ENCODE measurements around the gene PLA2G4E.

Gene PLA2G4E

DNA sequence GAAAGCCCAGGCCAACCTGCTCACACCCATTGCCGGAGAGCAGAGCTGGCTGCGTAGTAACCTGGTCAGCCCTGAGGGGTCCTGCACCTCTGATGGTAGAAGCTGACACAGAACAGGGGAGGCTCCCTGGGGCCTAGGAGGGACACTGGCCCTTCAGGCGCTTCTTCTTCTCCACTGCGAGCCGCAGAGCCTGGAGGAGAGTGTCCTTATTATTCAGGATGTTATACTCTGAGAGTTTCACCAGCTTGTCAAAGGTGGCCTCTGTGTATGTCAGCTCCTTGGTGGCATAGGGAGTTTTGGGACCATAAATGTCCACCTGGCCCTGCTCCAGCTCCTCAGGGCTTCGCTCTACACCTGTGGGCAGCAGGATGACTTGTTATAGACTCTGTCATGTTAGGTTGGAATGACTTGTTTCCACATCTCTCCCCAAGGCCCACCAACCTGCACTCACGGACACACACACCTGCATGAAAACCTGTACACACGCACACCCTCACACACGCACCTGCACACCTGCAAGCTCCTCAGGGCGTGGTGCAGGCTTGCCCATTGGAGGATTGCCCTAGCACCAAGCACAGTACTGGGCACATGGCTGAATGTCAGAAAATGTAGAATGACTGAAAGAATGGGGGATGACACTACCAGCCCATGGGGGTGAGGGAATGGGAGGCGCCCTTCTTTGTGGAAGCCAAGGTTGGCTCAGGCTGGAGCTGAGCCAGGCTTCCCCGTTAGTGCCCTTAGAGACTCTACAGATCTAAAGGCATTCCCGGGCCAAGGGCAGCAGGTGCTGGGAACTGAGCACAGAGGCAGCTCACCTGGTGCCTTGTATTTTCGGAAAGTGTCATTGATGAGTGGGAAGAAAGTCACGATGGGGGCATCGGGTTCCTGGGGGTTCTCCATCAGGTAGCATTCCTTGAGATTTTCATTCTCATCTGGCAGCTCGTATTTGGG is 36.9 kb downstream of the PLA2G4E start:
- Histone ChIP-seq H3K9me3 (ENCODE audit: control insufficient read depth, insufficient read depth, low read length) (no peaks in the 10 kb centered on the region), H3K36me3 (ENCODE audit: control insufficient read depth, insufficient read depth, low read length) (no peaks in the 10 kb centered on the region), H3K27me3 (ENCODE audit: control insufficient read depth, insufficient read depth, low read length) (no peaks in the 10 kb centered on the region), H3K4me1 (ENCODE audit: control insufficient read depth, insufficient read depth, low read length) (peaks cover 1% of the 10 kb centered on the region; the same call in 1 of the 2 replicates), H3K27ac (ENCODE audit: low read length) (no peak overlapping the region), H3K4me3 (ENCODE audit: low read length) (no peak overlapping the region)
- no CpG with 5 or more reads among the region's 17 CpGs for WGBS (ENCODE audit: insufficient coverage, insufficient read length)
- no peak for DNase-seq (ENCODE audit: low read depth, low spot score)

DNA sequence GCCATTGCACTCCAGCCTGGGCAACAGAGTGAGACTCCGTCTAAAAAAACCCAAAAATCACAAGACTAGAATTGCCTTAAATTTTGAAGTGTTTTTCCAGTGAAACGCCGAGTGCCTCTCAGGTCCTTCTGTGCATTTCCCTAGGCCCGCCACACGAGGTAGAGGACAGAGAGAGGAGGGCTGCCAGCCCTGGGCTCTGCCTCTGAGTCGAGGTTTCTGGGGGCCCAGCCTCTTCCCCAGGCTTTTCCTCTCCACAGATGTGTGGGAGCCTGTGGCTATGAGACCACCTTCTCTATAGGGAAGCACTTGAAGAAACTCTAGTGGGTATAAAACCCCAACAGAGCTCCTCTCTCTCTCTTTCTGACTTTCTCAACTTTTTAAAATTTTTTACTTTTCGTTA is 37.6 kb downstream of the PLA2G4E start:
- WGBS (ENCODE audit: insufficient coverage, insufficient read length), result no CpG with 5 or more reads among the region's 7 CpGs
- H3K4me1 ChIP-seq (ENCODE audit: control insufficient read depth, insufficient read depth, low read length), result peaks cover 1% of the 10 kb centered on the region; the same call in 1 of the 2 replicates
- H3K27me3 ChIP-seq (ENCODE audit: control insufficient read depth, insufficient read depth, low read length), result no peaks in the 10 kb centered on the region
- no peak overlapping the region for H3K4me3 ChIP-seq (ENCODE audit: low read length)
- H3K9me3 ChIP-seq (ENCODE audit: control insufficient read depth, insufficient read depth, low read length), result no peaks in the 10 kb centered on the region
- no peak for DNase-seq (ENCODE audit: low read depth, low spot score)
- H3K27ac ChIP-seq (ENCODE audit: low read length), result no peak overlapping the region
- H3K36me3 ChIP-seq (ENCODE audit: control insufficient read depth, insufficient read depth, low read length), result no peaks in the 10 kb centered on the region

DNA sequence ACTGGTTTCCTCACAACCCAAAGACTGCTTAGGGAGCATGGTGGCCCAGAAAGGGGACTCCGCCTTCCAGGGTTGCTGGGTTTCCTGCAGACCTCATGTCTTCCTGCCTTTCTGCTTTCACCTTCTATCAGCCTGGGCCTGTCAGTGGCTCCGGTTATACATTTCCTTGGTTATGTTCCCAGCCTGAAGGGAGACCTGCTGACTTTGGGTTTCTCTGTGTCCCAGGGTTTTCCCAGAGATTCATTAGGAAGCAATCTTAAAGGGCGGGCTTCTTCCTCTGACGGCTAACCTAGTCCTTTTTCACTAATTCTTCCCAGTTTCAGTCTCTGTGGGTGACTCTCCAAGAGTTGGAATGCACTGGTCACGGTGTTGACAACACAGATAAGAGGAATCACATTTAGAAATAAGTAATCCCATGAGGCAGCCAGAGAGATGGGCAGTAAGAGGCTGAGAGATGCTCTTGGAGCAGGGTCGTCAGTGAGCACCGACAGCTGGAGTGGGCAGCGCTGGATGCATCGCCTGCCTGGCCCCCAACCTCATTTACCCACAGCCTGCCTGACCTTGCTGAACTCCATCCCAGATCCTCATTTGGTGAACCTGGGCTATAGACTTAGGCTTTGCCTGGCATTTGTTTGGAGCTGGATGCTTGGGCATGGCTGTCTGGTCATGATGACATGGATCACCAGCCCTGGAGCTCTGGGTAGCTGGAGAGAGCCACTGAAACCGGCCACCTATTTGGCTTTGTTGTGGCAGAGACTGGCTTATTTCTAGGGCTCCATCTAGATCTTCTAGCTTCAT is 38.5 kb downstream of the PLA2G4E start:
- Histone ChIP-seq H3K9me3 (ENCODE audit: control insufficient read depth, insufficient read depth, low read length) (no peaks in the 10 kb centered on the region), H3K4me3 (ENCODE audit: low read length) (no peak overlapping the region), H3K27me3 (ENCODE audit: control insufficient read depth, insufficient read depth, low read length) (no peaks in the 10 kb centered on the region), H3K4me1 (ENCODE audit: control insufficient read depth, insufficient read depth, low read length) (peaks cover 1% of the 10 kb centered on the region; the same call in 1 of the 2 replicates), H3K36me3 (ENCODE audit: control insufficient read depth, insufficient read depth, low read length) (no peaks in the 10 kb centered on the region), H3K27ac (ENCODE audit: low read length) (no peak overlapping the region)
- no CpG with 5 or more reads among the region's 10 CpGs for WGBS (ENCODE audit: insufficient coverage, insufficient read length)
- no peak for DNase-seq (ENCODE audit: low read depth, low spot score)

DNA sequence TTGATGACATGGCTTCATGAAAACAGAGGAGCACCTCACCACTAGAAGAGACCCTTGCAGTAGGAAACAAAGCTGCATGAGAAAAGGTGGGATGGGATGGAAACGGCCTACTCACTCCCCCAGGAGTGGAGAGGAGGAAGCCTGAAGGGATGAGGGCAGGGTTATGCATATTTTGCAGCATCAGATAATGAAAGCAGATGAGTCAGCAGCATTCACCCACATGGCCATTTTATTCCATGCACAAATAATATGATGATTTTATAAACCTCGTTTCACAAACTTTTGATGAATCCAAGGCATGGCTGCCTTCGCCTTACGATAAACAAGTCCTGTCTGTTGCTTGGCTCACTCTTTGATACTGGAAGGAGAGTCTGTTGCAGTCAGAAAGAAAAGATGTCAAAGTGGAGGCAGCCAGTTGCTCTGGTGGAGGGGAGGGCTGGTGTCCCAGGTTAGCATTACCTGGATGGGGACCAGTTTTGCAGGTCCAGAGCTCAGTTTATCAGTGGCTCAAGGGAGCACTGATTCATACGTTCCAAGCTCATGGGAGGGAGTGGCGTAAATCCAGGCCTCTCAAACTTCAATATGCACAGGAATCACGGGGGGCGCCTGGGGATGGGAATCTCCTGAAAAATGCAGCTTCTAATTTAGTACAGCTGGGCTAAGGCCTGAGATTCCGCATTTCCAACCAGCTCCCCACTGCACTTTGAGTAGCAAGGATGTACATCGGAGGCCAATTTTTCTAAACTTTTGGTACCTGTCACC is 39.3 kb downstream of the PLA2G4E start:
- DNase-seq (ENCODE audit: low read depth, low spot score), result no peak
- Histone ChIP-seq H3K27ac (ENCODE audit: low read length) (no peak overlapping the region), H3K27me3 (ENCODE audit: control insufficient read depth, insufficient read depth, low read length) (no peaks in the 10 kb centered on the region), H3K4me3 (ENCODE audit: low read length) (no peak overlapping the region), H3K9me3 (ENCODE audit: control insufficient read depth, insufficient read depth, low read length) (no peaks in the 10 kb centered on the region), H3K36me3 (ENCODE audit: control insufficient read depth, insufficient read depth, low read length) (no peaks in the 10 kb centered on the region), H3K4me1 (ENCODE audit: control insufficient read depth, insufficient read depth, low read length) (peaks cover 1% of the 10 kb centered on the region; the same call in 1 of the 2 replicates)
- no CpG with 5 or more reads among the region's 10 CpGs for WGBS (ENCODE audit: insufficient coverage, insufficient read length)

DNA sequence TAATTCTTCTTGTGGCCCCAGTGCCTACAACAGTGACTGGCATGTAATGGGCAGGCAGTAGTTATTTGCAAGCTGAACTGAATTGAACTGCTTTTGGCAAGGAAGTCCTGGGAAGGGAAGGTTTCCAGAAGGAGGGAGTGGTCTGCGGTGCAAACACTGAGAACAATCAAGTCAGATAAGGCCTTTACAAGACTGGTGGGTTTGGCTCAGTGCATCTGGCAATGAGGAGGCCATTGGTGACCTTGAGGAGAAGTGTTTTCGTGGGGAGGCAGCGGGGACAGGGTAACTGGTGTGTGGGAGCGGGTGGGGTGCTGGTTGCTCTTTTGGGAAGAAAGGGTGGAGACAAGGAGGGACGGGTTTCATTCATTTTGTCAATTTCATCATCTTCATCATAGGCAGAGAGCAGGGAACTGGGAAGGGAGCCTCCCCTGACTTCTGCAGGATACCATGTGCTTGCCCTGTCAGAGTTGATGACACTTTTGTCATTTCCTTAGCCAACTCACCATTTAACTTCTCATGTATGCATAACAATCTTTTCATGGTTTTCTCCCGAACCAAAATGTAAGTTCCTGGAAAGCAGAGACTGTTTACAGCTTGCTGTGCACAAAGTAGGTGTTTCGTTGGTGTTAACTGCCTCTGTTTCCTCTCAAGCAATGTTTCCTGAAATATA is 40.1 kb downstream of the PLA2G4E start:
- peaks cover 1% of the 10 kb centered on the region; the same call in 1 of the 2 replicates for H3K4me1 ChIP-seq (ENCODE audit: control insufficient read depth, insufficient read depth, low read length)
- DNase-seq (ENCODE audit: low read depth, low spot score), result no peak
- H3K9me3 ChIP-seq (ENCODE audit: control insufficient read depth, insufficient read depth, low read length), result no peaks in the 10 kb centered on the region
- no peak overlapping the region for H3K27ac ChIP-seq (ENCODE audit: low read length)
- WGBS (ENCODE audit: insufficient coverage, insufficient read length), result no CpG with 5 or more reads among the region's 7 CpGs
- no peaks in the 10 kb centered on the region for H3K36me3 ChIP-seq (ENCODE audit: control insufficient read depth, insufficient read depth, low read length)
- no peaks in the 10 kb centered on the region for H3K27me3 ChIP-seq (ENCODE audit: control insufficient read depth, insufficient read depth, low read length)
- no peak overlapping the region for H3K4me3 ChIP-seq (ENCODE audit: low read length)

DNA sequence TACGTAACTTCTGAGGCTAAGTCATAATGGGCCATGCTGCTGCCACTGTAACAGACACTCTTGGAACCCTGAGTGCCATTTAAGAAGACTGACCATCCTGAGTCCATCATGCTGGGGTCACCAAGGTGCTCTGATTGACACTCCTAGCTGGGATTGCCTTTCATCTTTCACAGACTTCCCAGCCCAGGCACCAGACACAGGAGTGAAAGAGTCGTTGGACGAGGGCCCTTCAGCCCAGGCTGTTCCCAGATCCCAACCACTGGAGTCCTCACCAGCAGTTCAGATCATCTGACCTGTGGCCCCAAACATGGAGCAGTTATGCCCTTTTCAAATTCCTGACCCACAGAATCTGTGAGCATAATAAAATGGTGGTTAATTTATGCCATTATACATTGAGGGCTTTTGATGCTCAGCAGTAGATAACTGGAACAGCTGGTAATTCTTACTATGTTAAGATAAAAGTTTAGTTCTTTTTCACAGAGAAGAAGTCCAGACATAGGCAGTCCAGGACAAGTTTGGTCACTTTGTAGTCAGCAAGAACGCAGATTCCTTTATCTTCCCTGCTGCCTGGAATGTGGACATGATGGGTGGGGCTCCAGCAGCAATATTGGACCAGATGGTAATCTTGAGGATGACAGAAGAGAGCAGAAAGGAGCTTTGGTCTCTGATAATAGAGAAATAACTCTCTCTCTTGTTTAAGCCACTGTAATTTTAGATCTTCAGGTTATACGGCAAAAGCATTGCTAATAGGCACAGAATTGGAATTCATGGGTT is 41.2 kb downstream of the PLA2G4E start:
- no peak for DNase-seq (ENCODE audit: low read depth, low spot score)
- Histone ChIP-seq H3K27ac (ENCODE audit: low read length) (no peak overlapping the region), H3K36me3 (ENCODE audit: control insufficient read depth, insufficient read depth, low read length) (no peaks in the 10 kb centered on the region), H3K27me3 (ENCODE audit: control insufficient read depth, insufficient read depth, low read length) (no peaks in the 10 kb centered on the region), H3K4me3 (ENCODE audit: low read length) (no peak overlapping the region), H3K9me3 (ENCODE audit: control insufficient read depth, insufficient read depth, low read length) (no peaks in the 10 kb centered on the region), H3K4me1 (ENCODE audit: control insufficient read depth, insufficient read depth, low read length) (peaks cover 1% of the 10 kb centered on the region; the same call in 1 of the 2 replicates)
- no CpG with 5 or more reads among the region's 5 CpGs for WGBS (ENCODE audit: insufficient coverage, insufficient read length)

DNA sequence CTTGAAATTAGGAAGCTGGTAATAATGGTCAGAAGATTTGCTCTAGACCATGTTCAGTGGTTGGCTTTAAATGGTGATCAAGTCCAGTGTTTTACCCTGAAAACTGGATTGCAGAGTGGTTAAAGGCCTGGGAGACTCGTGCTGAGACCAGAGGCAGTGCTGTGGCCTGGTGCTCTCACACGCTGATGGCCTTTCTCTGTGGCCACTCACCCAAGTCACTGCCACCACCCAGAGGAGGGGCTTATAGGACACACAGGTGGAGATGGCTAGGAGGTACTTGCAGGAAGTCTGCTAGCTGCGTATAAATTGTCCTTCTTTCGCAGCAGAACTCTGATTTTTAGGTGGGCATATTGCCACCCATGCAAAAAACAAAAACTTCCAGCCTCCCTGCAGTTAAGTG is 42.3 kb downstream of the PLA2G4E start:
- no peak for DNase-seq (ENCODE audit: low read depth, low spot score)
- WGBS (ENCODE audit: insufficient coverage, insufficient read length), result no CpG with 5 or more reads among the region's 4 CpGs
- Histone ChIP-seq H3K36me3 (ENCODE audit: control insufficient read depth, insufficient read depth, low read length) (no peaks in the 10 kb centered on the region), H3K9me3 (ENCODE audit: control insufficient read depth, insufficient read depth, low read length) (no peaks in the 10 kb centered on the region), H3K4me3 (ENCODE audit: low read length) (no peak overlapping the region), H3K27me3 (ENCODE audit: control insufficient read depth, insufficient read depth, low read length) (no peaks in the 10 kb centered on the region), H3K27ac (ENCODE audit: low read length) (no peak overlapping the region), H3K4me1 (ENCODE audit: control insufficient read depth, insufficient read depth, low read length) (peaks cover 1% of the 10 kb centered on the region; the same call in 1 of the 2 replicates)

DNA sequence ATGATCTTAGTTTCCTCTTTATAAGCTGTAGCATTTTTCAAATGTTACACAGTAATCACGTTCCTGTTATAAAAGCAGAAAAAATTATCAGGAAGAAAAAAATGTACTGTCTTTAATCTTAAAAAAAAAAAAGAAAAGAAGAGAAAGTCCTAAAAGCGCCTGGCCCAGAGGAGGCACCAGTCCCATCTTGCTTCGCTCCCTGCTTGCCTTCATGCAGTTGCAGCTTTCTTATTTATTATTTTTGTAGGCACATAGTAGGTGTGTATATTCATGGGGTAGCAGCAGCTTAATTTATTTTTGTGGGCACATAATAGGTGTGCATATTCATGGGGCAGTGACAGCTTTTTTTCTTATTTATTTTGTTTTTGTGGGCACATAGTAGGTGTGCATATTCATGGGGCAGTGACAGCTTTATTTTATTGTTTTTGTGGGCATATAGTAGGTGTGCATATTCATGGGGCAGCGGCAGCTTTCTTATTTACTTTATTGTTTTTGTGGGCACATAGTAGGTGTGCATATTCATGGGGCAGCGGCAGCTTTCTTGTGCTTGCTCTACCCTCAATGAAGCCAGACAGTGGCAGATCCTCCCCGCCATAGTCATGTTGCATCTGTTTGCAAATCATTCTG is 43.0 kb downstream of the PLA2G4E start:
- no peak overlapping the region for H3K4me3 ChIP-seq (ENCODE audit: low read length)
- no peak for DNase-seq (ENCODE audit: low read depth, low spot score)
- peaks cover 1% of the 10 kb centered on the region; the same call in 1 of the 2 replicates for H3K4me1 ChIP-seq (ENCODE audit: control insufficient read depth, insufficient read depth, low read length)
- H3K27ac ChIP-seq (ENCODE audit: low read length), result no peak overlapping the region
- H3K9me3 ChIP-seq (ENCODE audit: control insufficient read depth, insufficient read depth, low read length), result no peaks in the 10 kb centered on the region
- no CpG with 5 or more reads among the region's 6 CpGs for WGBS (ENCODE audit: insufficient coverage, insufficient read length)
- no peaks in the 10 kb centered on the region for H3K27me3 ChIP-seq (ENCODE audit: control insufficient read depth, insufficient read depth, low read length)
- no peaks in the 10 kb centered on the region for H3K36me3 ChIP-seq (ENCODE audit: control insufficient read depth, insufficient read depth, low read length)

DNA sequence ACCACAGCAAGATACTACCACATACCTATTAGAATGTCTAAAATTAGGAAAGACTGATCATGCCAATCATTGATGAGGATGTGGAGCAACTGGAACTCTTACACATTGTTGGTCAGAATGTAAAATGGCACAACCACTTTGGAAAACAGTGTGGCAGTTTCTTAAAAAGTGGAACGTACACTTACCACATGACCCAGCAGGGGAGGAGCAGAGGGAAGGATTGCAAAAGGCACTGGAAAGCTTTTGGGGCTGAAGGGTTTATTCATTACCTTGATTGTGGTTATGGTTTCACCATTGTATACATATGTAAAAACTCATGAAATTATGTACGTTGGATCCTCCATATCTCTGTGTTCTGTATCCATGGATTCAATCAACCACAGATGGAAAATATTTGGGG is 45.2 kb downstream of the PLA2G4E start:
- no CpG with 5 or more reads among the region's 2 CpGs for WGBS (ENCODE audit: insufficient coverage, insufficient read length)
- no peak for DNase-seq (ENCODE audit: low read depth, low spot score)
- Histone ChIP-seq H3K4me3 (ENCODE audit: low read length) (no peak overlapping the region), H3K27ac (ENCODE audit: low read length) (no peak overlapping the region), H3K9me3 (ENCODE audit: control insufficient read depth, insufficient read depth, low read length) (no peaks in the 10 kb centered on the region), H3K4me1 (ENCODE audit: control insufficient read depth, insufficient read depth, low read length) (no peaks in the 10 kb centered on the region), H3K36me3 (ENCODE audit: control insufficient read depth, insufficient read depth, low read length) (no peaks in the 10 kb centered on the region), H3K27me3 (ENCODE audit: control insufficient read depth, insufficient read depth, low read length) (no peaks in the 10 kb centered on the region)
